Activated CD4-positive, alpha-beta T cell treated with anti-CD3 and anti-CD28 coated beads, Interleukin-2, Interleukin-4, amounts not matched to agents 100 ng/mL and 50 ng/mL, durations not matched to agents 16 hours and 8 hours (primary cell): ENCODE measurements around the gene IL13.
"Not testable (repeated sequence)": the region's sequence is repeated elsewhere in the genome, so short reads cannot be mapped to it uniquely, and the experiment has no call there.

ENCODE experiments used
- DNase-seq: peaks from one replicate; pipeline ENCODE4 v3.0.0-alpha.2; 2020; ENCODE audit warnings: low spot score

Gene IL13

GRCh38 chr5:132657676-132658380 lies at the start of gene IL13:
TSS of gene IL13 (plus strand) at chr5:132658173. CDS start at chr5:132658187, 14 bp downstream.
- DNase-seq: no peak

DNA sequence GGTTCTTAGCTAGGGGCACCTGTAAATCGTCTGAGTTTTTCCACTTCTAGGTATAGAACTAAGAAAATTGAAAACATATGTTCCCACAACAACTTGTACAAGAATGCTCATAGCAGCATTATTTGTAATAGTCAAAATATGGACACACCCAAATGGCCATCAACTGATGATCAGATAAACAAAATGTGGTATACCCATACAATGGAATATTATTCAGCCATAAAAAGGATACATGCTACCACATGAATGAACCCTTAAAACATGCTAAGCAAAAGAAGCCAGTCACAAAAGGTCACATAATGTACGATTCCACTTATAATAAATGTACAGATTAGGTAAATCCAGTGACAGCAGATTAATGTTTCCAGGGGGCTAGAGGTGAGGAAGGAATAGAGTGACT lies 46.0 kb upstream of the IL13 start:
- no peak for DNase-seq

DNA sequence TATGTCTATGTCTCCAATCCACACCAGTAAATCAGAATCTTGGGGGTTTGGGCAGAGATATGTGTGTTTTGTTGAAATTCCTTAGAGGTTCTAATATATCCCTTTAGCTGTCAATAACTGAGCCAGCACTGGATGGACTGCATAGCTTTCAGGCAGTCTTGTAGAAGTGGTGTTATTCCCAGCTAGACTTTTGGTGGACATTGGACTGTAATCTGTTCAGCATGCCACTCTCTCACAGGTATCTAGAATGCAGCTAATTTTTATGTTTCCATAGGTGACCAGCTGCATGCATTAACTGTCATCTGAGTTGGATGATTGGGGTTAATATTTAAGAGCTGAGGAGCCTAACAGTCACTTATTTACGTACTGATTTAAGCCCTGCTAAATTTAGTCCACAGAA lies 45.1 kb upstream of the IL13 start:
- DNase-seq: no peak

GRCh38 chr5:132621699-132622098 lies 36.3 kb upstream of the IL13 start:
- no peak for DNase-seq

GRCh38 chr5:132622608-132623007 lies 35.4 kb upstream of the IL13 start:
- no peak for DNase-seq

GRCh38 chr5:132627470-132627869 lies 30.5 kb upstream of the IL13 start:
- no peak for DNase-seq

GRCh38 chr5:132628814-132629213 lies 29.2 kb upstream of the IL13 start:
- no peak for DNase-seq

DNA sequence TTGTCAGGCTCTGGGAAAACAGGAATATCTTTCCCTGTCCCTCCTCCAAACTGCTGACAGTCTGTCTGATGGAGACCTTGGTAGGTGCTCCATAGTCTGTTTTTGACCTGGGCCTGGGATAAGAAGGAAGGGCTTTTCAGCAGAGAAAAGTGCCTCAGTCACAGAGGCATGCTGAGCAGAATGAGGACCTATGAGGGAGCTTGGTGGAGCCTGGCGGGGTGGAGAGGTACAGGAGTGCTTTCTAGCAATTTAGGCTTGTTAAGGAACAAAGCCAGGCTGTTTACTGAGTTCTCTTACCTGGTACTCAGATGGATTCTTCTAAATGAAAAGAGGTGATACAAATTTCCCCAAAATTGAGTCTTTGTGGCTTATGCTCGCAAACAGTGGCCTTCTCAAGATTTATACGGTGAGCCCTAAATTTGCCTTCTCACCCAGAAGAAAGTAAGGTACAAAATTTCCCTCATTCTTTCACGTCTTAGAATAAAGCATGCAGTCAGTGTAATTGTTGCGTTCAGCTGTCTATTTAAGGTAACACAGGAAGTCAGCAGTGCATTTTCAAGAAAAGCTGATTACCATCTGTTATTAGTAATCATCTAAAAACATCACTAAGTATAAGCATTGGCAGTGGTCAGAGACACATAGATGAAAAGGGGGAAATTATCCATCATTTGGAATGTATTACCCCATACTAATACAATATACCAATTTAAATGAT lies 28.6 kb upstream of the IL13 start:
- no peak for DNase-seq

DNA sequence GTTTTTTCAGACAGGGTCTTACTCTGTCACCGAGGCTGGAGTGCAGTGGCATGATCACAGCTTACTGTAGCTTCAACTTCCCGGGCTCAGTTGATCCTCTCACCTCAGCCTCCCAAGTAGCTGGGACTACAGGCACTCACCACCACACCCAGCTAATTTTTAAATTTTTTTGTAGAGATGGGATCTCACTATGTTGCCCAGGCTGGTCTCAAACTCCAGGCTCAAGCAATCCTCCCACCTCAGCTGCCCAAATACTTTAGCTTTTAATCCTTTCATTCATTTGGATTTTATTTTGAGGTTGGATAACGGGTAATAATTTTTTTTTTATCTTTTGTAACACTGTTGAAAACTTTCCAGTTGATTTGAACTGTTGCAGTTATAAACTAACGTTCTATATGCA lies 24.4 kb upstream of the IL13 start:
- DNase-seq: not testable (repeated sequence)

- DNase-seq: peak; percentile 87
These were observed 22.1 kb upstream of the IL13 start for GRCh38 chr5:132635873-132636272.

GRCh38 chr5:132637241-132637640 lies 20.7 kb upstream of the IL13 start:
- DNase-seq: no peak

GRCh38 chr5:132639706-132640130 lies 18.3 kb upstream of the IL13 start:
- peak; percentile 54 for DNase-seq

GRCh38 chr5:132640613-132641012 lies 17.4 kb upstream of the IL13 start:
- peak; percentile 58 for DNase-seq

GRCh38 chr5:132641241-132641723 lies 16.7 kb upstream of the IL13 start:
- peak; percentile 80 for DNase-seq

DNA sequence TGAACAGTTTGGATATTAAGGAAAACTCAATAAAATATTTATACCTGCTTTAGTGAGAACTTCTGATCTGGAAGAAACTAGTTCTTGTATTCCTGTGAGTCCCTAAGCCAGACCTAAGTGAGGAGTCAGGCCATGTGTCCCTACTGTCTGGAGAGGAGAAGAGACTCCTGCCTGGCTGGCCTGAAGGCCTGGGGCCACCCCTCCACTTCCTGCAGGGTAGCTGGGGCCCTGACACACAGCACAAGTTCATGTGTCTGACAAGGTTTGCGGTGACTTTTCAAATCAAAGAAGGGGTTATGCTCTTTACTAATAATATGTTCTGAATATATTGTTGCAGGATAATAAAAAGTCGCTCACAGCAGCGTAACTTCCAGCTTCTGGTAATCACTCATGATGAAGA lies 16.1 kb upstream of the IL13 start:
- no peak for DNase-seq

DNA sequence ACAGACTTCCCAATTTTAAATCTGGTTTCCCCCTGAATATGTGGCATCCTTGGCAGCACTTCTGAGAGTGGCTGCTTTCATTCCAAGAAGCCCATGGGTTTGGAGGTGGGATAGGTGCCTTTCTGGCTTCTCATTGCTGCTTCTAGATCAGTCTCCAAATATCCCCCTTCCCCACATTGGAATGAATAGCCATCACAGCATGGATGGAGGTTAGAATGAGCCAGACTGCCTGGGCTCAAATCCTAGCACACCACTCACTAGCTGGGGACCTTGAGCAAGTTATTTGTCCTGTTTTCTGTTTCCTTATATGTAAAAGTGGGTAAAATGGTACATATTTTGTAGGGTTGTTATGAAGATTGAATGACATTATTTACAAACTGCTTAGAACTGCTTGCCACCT lies 13.8 kb upstream of the IL13 start:
- DNase-seq: no peak

DNA sequence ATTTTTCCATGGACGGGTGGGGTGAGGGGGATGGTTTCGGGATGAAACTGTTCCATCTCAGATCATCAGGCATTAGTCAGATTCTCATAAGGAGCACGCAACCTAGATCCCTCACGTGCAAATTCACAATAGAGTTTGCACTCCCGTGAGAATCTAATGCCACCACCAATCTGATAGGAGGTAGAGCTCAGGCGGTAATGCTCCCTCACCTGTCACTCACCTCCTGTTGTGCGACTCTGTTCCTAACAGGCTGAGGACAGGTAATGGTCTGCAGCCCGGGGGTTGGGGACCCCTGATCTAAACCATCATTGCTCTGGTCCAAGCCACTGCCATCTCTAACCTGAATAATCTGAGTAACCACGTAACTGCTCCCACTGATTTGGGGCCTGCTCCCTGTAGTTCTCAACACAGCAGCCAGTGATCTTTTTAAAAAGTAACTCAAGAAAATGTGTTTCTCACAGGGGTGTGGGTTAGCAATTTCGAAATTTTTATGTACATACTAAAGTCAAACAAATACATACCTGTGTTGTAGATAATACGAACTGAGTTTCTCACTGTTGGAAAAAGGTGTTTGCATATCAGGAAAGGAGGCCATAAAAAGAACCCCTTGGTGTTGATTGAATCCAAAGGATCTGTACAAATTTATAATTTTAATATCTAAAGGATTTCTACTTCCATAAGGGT lies 11.2 kb upstream of the IL13 start:
- DNase-seq: no peak

DNA sequence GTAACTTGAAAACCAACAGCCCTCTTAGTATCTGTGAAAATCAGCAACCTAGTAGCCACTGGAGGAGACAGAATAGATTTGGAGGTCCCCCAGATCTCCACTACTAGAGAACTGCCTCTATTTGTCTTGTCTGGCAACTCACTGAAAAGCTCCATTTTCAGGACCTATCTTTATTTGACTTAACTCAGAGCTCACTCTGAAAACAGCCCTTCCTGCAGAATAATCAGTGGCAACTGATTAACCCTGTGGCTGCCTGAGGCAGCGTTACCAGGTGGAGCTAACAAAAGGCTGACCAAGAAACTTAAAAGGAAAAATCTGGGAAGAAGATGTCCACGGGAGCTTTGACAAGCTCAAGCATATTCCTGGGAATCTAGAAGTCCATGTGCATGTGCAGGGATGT lies 10.5 kb upstream of the IL13 start:
- DNase-seq: no peak

GRCh38 chr5:132648355-132648754 lies 9.6 kb upstream of the IL13 start:
- DNase-seq: no peak

GRCh38 chr5:132651838-132652469 lies 6.0 kb upstream of the IL13 start:
- DNase-seq: no peak

DNA sequence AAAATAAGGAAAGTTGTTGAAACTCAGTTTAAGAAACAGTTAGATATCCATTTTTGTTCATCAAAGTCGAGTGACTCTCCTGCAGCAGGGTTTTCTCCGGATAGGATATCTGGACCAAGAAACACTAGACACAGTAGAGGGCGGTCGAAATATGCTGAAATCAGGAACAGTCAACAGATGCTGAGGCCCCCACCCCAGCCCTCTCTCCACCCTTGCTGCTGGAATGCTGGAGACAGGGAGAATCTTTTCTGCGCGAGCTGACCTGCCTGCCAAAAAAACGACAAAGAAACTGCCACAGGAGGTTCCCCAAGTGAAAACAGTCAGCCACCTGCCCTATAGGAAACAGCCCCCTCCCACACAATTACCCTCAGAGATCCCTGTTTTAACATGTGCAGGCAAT lies 4.3 kb upstream of the IL13 start:
- no peak for DNase-seq
